Fibroblast of lung (primary cell): ENCODE results near the gene RBMY1A1.
"Not testable (repeated sequence)": the region's sequence is repeated elsewhere in the genome, so short reads cannot be mapped to it uniquely, and the experiment has no call there.

ENCODE experiments used
- CTCF ChIP-seq, 2 donors: IDR thresholded peaks in 1 of 2; conservative IDR thresholded peaks in 1 of 2; 1 replicate in 1 of 2; 2 replicates in 1 of 2; pipeline ENCODE4 v1.5.1; 2011 to 2012; ENCODE audit warnings: low read length in 2 of 2, control low read depth in 1 of 2, inconsistent platforms in 1 of 2, low read depth in 1 of 2, mild to moderate bottlenecking in 1 of 2
- EZH2 ChIP-seq: IDR thresholded peaks from 2 replicates; pipeline ENCODE4 v1.5.1; 2012; ENCODE audit warnings: low read length, control low read depth, mild to moderate bottlenecking; ENCODE audit errors: missing control alignments

DNA sequence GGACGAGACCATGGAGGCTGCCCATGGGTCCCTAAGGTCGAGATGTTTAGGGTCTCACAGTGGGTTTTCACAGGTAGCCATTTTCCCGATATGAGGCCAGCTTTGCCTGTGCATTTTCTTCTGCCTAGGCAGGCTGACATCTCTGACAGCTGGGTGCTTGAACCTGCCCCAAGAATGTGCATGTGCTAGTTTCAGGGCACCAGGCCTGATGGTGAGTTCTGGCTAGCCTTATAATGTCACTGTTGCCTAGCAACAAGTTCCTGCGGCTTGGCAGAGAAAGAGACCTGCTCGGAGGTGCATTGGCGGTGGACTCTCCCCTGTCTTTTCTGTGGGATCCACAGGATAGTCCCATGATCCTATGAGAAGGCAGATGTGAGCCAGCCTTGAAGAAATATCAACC, 51.8 kb downstream of the RBMY1A1 start:
- TF ChIP-seq CTCF (conservative IDR thresholded peaks at IDR 0.05 in 1 of 2, IDR thresholded peaks at IDR 0.05 in 1 of 2; ENCODE audit: low read depth in 1 of 2, low read length in 2 of 2); EZH2: not testable (repeated sequence)
